Neural progenitor cell (in vitro differentiated cells): Measurements from ENCODE around the gene VOPP1.

Source experiments
- CTCF ChIP-seq: fragments of 200-600 bp; sonication (generic); IDR thresholded peaks from 2 replicates; pipeline ENCODE4 v1.5.1; 2017; ENCODE audit warnings: antibody characterized with exemption, mild to moderate bottlenecking
- EZH2 ChIP-seq: fragments of 200-600 bp; sonication (generic); IDR thresholded peaks from 2 replicates; pipeline ENCODE4 v1.6.1; 2017; ENCODE audit warnings: antibody characterized with exemption, mild to moderate bottlenecking, moderate library complexity
- EZH2phosphoT487 ChIP-seq: fragments of 200-600 bp; sonication (generic); IDR thresholded peaks from 2 replicates; pipeline ENCODE4 v1.6.1; 2017; ENCODE audit warnings: antibody characterized with exemption

- no peak for TF ChIP-seq CTCF
- no peak for TF ChIP-seq EZH2phosphoT487
- no peak for TF ChIP-seq EZH2
These were observed 24.0 kb downstream of the VOPP1 start for GRCh38 chr7:55548295-55548731.
